HG03520 (cell line): ENCODE data around the gene EPHA7.

Experiments used
- ATAC-seq: cut with Tn5 transposase; IDR thresholded peaks from one replicate; pipeline ENCODE4 v1.9.1; 2021; ENCODE audit warnings: mild to moderate bottlenecking, moderate library complexity; ENCODE audit not compliant: unreplicated experiment

Gene EPHA7

DNA sequence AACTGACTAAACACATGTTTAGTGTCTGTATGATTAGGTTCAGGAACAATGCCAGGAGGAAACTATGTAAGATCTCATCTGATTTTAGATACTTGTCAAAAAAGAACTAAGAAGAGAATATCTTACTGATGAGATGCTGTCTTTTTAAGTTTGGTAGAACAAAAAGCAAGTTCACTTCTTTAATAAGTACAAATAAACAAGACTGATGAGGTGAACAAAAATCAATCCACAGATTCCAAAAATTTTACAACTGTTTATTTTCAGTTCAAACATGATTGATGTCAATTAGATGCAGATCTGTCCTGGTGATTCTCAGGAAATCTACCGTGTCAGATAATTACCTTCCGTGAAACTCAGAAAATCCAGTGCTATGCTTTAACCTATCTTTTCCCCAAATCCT is 24.9 kb downstream of the EPHA7 start:
- no peak for ATAC-seq

DNA sequence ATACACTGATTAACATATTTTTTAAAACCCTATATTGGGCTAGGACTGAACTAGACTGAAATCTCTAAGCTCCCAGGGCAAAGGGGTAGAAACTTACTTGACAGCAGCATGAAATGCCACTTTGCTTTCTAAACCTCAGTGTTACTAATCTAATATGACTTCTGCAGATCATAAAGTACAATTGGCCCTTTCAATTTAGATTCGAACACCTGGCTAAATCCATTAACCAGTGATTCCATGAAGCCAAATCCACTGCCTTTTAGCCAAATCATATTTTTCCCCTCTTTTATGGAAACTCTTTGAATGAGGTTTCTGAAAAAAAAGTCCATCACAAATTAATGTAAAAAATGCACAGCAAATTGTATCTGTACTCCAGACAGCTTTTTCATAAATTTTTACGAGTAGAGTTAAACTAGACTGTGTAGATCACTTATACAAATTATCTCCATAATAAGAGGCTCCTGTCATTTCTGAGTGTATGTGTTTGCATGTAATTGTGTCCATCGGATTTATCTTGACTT is 25.7 kb downstream of the EPHA7 start:
- ATAC-seq: no peak

DNA sequence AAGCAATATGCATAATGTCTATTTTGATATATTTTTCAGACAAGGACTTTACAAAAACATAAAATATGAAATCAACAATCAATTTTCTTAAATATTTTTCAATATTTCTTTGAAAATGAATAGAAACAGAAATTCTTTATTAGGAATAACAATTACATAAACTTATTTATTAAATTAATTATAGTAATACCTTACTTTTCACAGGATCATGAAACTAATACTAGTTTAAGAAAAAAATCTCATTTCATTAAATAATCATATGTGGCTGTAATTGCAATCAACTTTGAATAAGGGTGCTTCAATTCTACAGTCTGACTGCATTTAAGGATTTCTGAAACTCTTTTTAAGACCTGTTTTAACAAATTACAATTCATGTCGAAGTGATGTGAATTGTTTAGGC is 26.6 kb downstream of the EPHA7 start:
- ATAC-seq: no peak

DNA sequence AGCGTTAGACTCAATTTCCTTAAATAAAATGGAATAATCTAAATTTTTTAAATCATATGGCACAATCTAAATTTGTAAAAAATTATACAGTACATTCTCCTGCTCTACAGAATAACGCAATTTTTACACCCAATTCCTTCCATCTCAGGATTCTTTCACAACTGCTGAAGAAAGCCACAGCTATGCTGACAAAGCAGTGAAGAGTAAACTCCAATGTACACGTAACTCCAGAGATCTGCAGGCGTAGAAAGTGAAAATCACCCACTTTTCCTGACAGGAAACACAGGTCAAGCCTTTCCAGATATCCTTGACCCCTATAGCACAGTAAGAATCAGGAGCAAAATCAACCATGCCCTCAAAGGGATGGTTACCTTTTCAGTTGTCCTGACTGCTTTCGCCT is 27.4 kb downstream of the EPHA7 start:
- ATAC-seq: no peak

GRCh38 chr6:93389192-93389591 is 30.2 kb downstream of the EPHA7 start:
- no peak for ATAC-seq

DNA sequence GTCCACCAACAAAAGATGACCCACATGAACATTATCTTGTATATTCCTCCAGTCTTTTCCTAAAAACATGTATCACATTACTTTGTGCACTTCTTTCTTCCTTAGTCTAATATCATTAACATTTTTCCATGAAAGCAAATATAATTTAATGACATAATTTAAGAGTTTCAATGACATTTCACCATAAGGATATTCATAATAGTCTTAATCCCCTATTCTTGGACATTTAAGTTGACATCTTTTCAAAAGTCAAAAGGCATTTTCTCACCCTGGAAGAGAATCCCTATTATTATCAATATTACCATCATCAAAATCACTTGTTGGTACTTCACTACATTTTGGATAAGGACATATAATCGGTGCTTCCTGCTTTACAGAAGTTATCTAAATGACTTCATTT is 31.3 kb downstream of the EPHA7 start:
- ATAC-seq: no peak

GRCh38 chr6:93376026-93376540 is 43.3 kb downstream of the EPHA7 start:
- ATAC-seq: no peak

GRCh38 chr6:93373445-93373844 is 45.9 kb downstream of the EPHA7 start:
- no peak for ATAC-seq

GRCh38 chr6:93371756-93372155 is 47.6 kb downstream of the EPHA7 start:
- ATAC-seq: no peak

DNA sequence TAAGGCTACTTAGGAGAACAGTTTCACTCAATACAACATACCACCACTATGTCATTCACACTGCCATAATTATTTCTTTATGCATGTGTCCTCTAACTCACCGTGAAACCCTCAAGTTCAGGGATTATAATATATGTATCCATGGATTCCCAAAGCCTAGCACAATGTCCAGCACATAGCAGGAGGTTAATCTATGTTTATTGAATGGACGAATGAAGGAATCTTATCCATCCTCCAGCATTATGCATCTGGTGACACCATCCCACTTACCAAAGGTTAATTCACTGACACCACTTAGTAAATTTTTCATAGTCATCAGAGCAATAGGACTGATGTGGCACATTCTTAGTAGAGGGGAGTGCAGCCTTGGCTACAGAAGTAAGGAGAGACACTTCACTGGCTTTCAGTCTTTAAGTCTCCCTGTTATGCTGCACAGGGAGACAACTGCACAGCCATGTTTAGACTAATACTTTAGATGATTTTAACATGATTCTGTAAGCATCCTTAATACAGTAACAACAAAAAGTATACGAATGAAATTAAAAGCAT is 49.7 kb downstream of the EPHA7 start:
- ATAC-seq: no peak

GRCh38 chr6:93366506-93366905 is 52.9 kb downstream of the EPHA7 start:
- no peak for ATAC-seq

DNA sequence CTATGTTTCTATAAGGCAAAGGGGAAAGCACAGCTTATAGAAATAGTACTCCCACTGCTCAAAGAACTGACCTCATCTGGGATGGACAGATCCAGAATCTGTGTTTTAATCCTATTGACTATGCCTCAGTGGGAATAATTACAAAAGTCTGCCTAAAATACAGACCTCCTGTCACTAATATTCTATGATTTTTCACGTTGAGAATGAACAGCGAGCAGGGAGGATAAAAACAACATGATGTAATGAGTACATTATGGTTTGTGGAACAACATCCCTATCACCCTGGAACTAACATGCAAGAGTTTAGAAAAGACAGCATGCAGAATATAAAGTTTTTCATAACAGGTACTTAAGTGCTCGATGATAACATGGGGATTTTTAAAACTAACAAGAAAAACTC is 53.9 kb downstream of the EPHA7 start:
- no peak for ATAC-seq

DNA sequence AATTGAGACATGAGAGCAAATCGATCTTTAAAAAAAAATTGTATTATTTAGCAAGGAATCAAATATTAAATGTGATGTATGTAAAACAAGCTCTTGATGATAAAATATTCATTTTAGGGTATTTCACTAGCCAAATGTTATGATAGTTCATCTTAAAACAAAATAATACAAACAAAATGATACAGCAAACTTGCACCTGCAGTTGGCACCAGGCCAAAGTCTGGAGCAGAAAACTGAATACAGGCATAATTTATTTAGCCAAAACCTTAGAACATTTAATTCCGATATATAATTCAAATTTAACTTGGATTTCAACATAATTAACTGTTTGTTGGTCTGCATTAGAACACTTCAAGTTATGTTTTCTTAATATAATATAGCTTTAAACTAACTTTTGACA is 60.9 kb downstream of the EPHA7 start:
- no peak for ATAC-seq

GRCh38 chr6:93352604-93353003 is 66.8 kb downstream of the EPHA7 start:
- ATAC-seq: no peak

- no peak for ATAC-seq
These were observed 68.1 kb downstream of the EPHA7 start for GRCh38 chr6:93351222-93351621.

GRCh38 chr6:93350774-93351173 is 68.6 kb downstream of the EPHA7 start:
- ATAC-seq: no peak

DNA sequence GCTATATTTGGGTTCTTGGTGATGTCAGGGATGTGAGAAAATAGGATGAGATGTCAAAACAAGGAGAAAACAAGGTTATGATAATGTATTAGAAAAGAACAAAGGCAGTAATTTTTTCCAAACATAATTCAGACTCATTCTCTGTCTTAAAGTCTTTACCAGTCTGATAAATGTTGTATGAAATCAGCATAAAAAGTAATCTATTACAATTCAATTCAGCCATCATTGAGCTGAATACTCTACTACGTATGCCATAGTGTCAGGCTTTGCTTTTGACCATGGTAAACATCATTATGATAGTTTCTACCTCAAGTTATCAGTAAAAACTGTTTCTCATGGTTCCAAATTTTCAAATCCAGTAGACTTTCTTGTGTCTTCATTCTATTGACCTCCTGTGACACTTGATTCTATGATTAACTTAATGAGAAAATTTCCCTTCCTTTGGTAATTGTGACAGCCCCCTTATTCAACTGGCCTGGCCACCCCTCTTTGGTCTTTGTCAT is 75.0 kb downstream of the EPHA7 start:
- no peak for ATAC-seq

- no peak for ATAC-seq
These were observed 75.9 kb downstream of the EPHA7 start for GRCh38 chr6:93343476-93343875.

DNA sequence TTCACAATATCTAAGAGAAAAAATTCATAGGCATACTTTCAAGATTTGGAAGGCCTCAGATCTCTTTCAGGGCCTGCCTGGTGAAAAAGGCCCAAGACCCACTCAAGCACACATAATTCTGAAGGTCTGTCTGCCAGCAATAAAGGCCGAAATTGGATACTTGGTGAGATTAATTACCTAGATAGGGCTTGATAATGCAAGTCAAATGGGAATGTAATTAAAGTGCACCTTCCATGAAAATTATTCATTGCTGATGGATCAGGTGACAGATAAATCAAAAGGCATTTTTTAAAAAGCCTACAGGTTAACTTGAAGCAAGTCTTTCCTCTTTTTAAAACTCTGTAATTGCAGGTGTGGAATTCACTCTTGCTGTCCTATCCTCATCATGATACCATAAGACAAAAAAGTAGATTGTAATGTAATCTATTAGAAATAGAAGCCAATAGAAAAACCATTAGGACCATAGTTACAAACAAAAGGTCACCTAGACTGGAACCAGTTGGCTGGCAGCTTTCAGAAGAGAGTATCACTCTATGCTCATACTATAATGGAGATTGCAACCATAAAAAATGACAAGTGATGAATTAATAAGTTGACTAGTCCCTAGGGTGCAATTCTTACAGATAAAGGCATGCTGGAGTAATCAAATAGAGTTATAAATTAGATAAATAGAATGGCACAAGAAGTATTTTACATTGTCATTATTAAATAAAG is 77.3 kb downstream of the EPHA7 start:
- ATAC-seq: no peak

DNA sequence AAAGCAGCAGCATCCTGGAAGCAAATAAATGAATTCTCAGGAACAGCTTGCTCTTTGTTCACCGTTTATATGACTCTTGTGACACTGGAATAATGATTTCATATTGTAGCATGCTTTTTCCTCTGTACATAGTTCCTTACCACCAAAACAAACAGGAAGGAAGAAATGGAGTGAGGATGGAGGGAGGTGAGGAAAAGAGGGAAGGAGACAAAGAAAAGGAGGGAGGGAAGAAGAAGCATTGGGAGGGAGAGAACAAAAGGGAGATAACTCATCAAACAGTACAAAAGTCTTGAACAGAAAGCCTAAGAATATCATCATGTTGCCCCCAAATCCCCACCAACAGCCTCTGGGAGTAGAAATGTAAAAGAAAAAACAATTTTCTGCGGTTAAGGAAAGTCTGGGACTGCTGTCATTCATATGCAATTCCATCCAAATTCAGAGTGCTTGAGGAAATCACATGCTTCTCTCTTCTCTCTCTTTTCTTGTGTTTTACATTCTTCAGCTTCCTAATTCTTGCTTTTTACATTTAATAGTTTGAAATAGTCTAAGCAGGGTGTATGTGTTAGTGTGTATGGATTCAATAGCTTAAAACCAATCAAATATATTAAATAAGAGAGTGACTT is 81.5 kb downstream of the EPHA7 start:
- ATAC-seq: no peak

- ATAC-seq: no peak
These were observed 82.3 kb downstream of the EPHA7 start for GRCh38 chr6:93337014-93337413.
